GM12878 (cell line): ENCODE measurements around the gene SSBP3. TPM values are rescaled to one million over a fixed set of nuclear protein-coding genes. Genes with fewer than 3 reads are reported as not detected.

Experiments
- ATAC-seq: fragments of 200-7000 bp; cut with Tn5 transposase; 3 replicates; pipeline ENCODE4 v1.9.1; 2020; ENCODE audit warnings: mild to moderate bottlenecking, moderate library complexity
- BruUV-seq: library from RNA; stranded (reverse); fragments of 400-500 nt; replicated peaks from 2 replicates; lab custom pipeline; 2021; lab: Mats Ljungman, UMichigan
- CTCF ChIA-PET: fragments of 300-600 bp; sonication (Branson Sonifier 250); formaldehyde crosslinking; extraction: SDS; loops from one replicate; lab custom pipeline; 2021; ENCODE audit warnings: inconsistent platforms; lab: Yijun Ruan, JAX
- POLR2A ChIA-PET: fragments of 350-600 bp; formaldehyde crosslinking; extraction: SDS; loops from one replicate; lab custom pipeline; 2021; ENCODE audit warnings: inconsistent platforms; lab: Charles Lee
- RAD21 ChIA-PET: fragments of 300-600 bp; sonication (Branson Sonifier 250); formaldehyde crosslinking; loops from one replicate; lab custom pipeline; 2023; ENCODE audit warnings: antibody characterized with exemption; ENCODE audit not compliant: unreplicated experiment; lab: Charles Lee
- SMC1A ChIA-PET: fragments of 300-600 bp; sonication (Branson Sonifier 250); formaldehyde crosslinking; loops from one replicate; lab custom pipeline; 2023; ENCODE audit not compliant: unreplicated experiment, uncharacterized antibody; lab: Charles Lee
- DNase-seq: peaks from one replicate; pipeline ENCODE4 v3.0.0-alpha.2; 2011; ENCODE audit warnings: low read depth, low spot score
- FAIRE-seq: peaks from 3 replicates; lab custom pipeline; 2011; peaks lifted over from hg19 to GRCh38; lab: Jason Lieb, UNC
- H2AFZ ChIP-seq: 2 replicates; pipeline ENCODE4 v1.6.0; 2011; ENCODE audit warnings: low read depth, low read length, control low read depth; ENCODE audit not compliant: control insufficient read depth
- H3K27ac ChIP-seq: 2 replicates; pipeline ENCODE4 v1.5.1; 2011; ENCODE audit warnings: control low read depth; ENCODE audit not compliant: control insufficient read depth, insufficient read depth
- H3K27me3 ChIP-seq, 2 experiments: replicated peaks in 1 of 2; 2 replicates each; pipeline versions ENCODE4 v1.6.0 to v1.6.1; 2011; ENCODE audit warnings: low read length in 1 of 2; ENCODE audit not compliant: control insufficient read depth in 2 of 2, insufficient read depth in 2 of 2
- H3K36me3 ChIP-seq, 2 experiments: 2 replicates each; pipeline ENCODE4 v1.5.1; 2011; ENCODE audit warnings: low read length in 1 of 2; ENCODE audit not compliant: control insufficient read depth in 2 of 2, insufficient read depth in 2 of 2
- H3K4me1 ChIP-seq: 2 replicates; pipeline ENCODE4 v1.6.1; 2011; ENCODE audit warnings: mild to moderate bottlenecking, low read length, moderate library complexity, mixed read lengths; ENCODE audit not compliant: control insufficient read depth, insufficient read depth
- H3K4me2 ChIP-seq: 2 replicates; pipeline ENCODE4 v1.6.0; 2011; ENCODE audit warnings: control low read depth; ENCODE audit not compliant: control insufficient read depth, insufficient read depth
- H3K4me3 ChIP-seq: fragments of 200-600 bp; sonication (generic); 2 replicates; pipeline ENCODE4 v1.5.1; 2016
- H3K79me2 ChIP-seq: 2 replicates; pipeline ENCODE4 v1.6.0; 2011; ENCODE audit warnings: low read length; ENCODE audit not compliant: control insufficient read depth, insufficient read depth
- H3K9ac ChIP-seq: 2 replicates; pipeline ENCODE4 v1.8.0; 2011; ENCODE audit warnings: low read length, control low read depth, mixed read lengths; ENCODE audit not compliant: control insufficient read depth, insufficient read depth
- H3K9me3 ChIP-seq: replicated peaks from 3 replicates; pipeline ENCODE4 v1.5.1; 2011; ENCODE audit warnings: mild to moderate bottlenecking, low read length; ENCODE audit not compliant: control insufficient read depth, insufficient read depth
- H4K20me1 ChIP-seq: 2 replicates; pipeline ENCODE4 v1.6.0; 2011; ENCODE audit not compliant: control insufficient read depth, insufficient read depth
- BMI1 ChIP-seq: fragments of 450-650 bp; IDR thresholded peaks from 2 replicates; pipeline ENCODE4 v1.6.1; 2016; ENCODE audit warnings: mild to moderate bottlenecking, moderate library complexity, borderline replicate concordance
- POLR2AphosphoS5 ChIP-seq: IDR thresholded peaks from 2 replicates; pipeline ENCODE4 v1.6.1; 2011; ENCODE audit warnings: mild to moderate bottlenecking, low read length, inconsistent platforms
- ZNF622 ChIP-seq: fragments of 450-650 bp; IDR thresholded peaks from 2 replicates; pipeline ENCODE4 v1.6.1; 2017; ENCODE audit warnings: mild to moderate bottlenecking, inconsistent platforms
- WGBS: methylation state at CpG from one replicate; pipeline ENCODE4 v1.1.6; 2016; ENCODE audit warnings: low lambda C conversion rate; ENCODE audit not compliant: insufficient replicate concordance, insufficient coverage; ENCODE audit errors: missing lambda C conversion rate; 5-methylcytosine and 5-hydroxymethylcytosine counted together
- in situ Hi-C: fragments of 300-500 bp; cut with MboI; formaldehyde crosslinking; loops from 9 replicates; pipeline ENCODE4 v1.14.3; 2018; ENCODE audit warnings: mixed read lengths
- intact Hi-C: fragments of 100-400 bp; cut with micrococcal nuclease; formaldehyde crosslinking; loops from one replicate; pipeline ENCODE4 v1.14.2; 2022; ENCODE audit not compliant: unreplicated experiment
- polyA plus RNA-seq, 11 experiments: library from polyadenylated mRNA; depleted of rRNA in 4 of 11; unstranded in 6 of 11; stranded (reverse) in 5 of 11; fragments of >200 nt; fragmentation: Nextera tagmentation in 4 of 11; fragmentation: Illumina TruSeq in 1 of 11; extraction: Ambion mirVana in 4 of 11; extraction: Trizol in 1 of 11; gene quantifications; 1 replicate in 1 of 11; 2 replicates in 10 of 11; pipeline versions ENCODE4 v1.2.1 to v1.2.3, GENCODE V29; 2011 to 2016; ENCODE audit warnings: inconsistent platforms in 2 of 11, missing spikeins in 2 of 11, low read depth in 1 of 11
- total RNA-seq, 4 experiments: library from RNA; depleted of rRNA in 3 of 4; stranded (reverse); fragments of >200 nt in 3 of 4; fragmentation: Illumina TruSeq in 1 of 4; extraction: Trizol in 1 of 4; gene quantifications; 2 replicates each; pipeline versions ENCODE4 v1.2.1 to v1.2.3, GENCODE V29; 2013 to 2021
- TF ChIP-seq, protein P1 (sequence below): IDR thresholded peaks from 2 replicates; pipeline ENCODE4 v1.6.1; 2012; ENCODE audit warnings: low read depth, low read length, improper control_type of control experiment
- TF ChIP-seq, protein P2 (sequence below): fragments of 450-650 bp; formaldehyde crosslinking; IDR thresholded peaks from 2 replicates; pipeline ENCODE4 v1.5.0; 2022; ENCODE audit warnings: mild to moderate bottlenecking, missing genetic modification characterization
- TF ChIP-seq, protein P3 (sequence below): fragments of 450-650 bp; IDR thresholded peaks from 2 replicates; pipeline ENCODE4 v1.6.1; 2014; ENCODE audit warnings: mild to moderate bottlenecking

Gene SSBP3
- total and polyA plus RNA-seq, 10 of the 15 experiments (the other 5 are each of a cell fraction or from before 2014, with no cell fraction given) = 4.1 to 51.7 (median 17.1) TPM

DNA sequence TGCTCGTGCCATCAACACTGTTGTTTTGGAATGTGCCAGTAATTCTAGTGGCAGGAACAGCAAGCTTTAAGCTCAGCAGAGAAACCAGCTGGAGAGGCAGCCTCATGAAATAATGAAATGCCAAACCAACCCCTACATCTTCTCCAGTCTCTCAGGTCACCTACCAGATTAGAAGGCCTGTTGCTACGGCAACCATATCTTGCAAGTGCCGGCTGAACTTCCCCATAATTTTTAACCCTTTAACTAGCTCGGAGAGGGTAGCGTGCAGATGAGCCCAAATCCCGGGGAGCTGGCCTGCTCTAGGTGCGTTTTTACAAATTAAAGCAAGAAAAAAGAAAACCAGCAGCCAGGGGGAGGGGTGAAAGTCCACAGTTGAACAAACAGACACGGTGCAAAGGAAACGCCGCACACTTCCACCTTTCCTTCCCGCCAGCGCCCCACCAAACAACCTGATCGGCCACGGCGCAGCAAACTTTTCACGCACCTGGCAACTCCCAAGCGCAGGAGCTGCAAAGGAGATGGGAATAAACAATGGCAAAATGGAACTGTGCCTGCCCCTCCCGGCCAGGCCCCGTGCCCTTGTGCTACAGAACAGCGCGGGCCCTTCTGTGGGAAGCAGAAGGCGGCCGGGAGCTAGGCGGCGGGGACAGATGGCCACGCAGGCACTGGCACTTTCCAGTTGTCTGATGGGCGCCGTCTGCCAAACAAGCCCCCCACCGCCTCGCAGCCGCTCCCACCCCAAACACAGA, 50.1 kb downstream of the SSBP3 start:
- POLR2A ChIA-PET = interaction anchor here (0.8 to 1.8 kb wide), 3 partner anchors 15 to 51 kb away, joined by 4 to 11 read pairs (median 7); partner anchors contain the start of gene SSBP3
- no TSS peak for BruUV-seq
- Histone ChIP-seq H3K36me3 (peaks cover 0 to 6% of the 10 kb centered on the region in 2 experiments; a peak in 2 of 4 replicates), H3K4me3 (peak overlapping the region; percentile 34), H3K9ac (peak overlapping the region; percentile 43), H2AFZ (peak overlapping the region; percentile 11), H3K4me2 (peak overlapping the region; percentile 51), H3K27me3 (no peaks in the 10 kb centered on the region), H3K9me3 (no peaks in the 10 kb centered on the region), H3K4me1 (peaks cover 20% of the 10 kb centered on the region), H3K79me2 (peaks cover 27% of the 10 kb centered on the region), H4K20me1 (no peaks in the 10 kb centered on the region), H3K27ac (peak overlapping the region; percentile 66)
- no peak for DNase-seq
- peak; percentile 75 for FAIRE-seq
- intact Hi-C loops (loop anchor here (1.0 to 5.0 kb wide), 3 partner anchors 20 to 133 kb away; partner anchors contain the start of gene SSBP3), in situ Hi-C loops (no loop called here)
- TF ChIP-seq ZNF622 (no peak), BMI1 (peak; percentile 84)
- TF ChIP-seq, protein P1, sequence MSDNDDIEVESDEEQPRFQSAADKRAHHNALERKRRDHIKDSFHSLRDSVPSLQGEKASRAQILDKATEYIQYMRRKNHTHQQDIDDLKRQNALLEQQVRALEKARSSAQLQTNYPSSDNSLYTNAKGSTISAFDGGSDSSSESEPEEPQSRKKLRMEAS = 0 out of 2 replicates have a peak, but pooled peaks have one; percentile 1
- RAD21 ChIA-PET = interaction anchor here (1.2 to 2.3 kb wide), 5 partner anchors 21 to 133 kb away, joined by 3 to 8 read pairs (median 5); partner anchors contain the start of gene SSBP3
- 7% methylated on average over 31 of the region's 31 CpGs for WGBS
- SMC1A ChIA-PET = interaction anchor here (0.8 to 1.4 kb wide), 7 partner anchors 13 to 230 kb away, joined by 3 to 7 read pairs (median 3); partner anchors contain the start of gene SSBP3
- peak; percentile 63 for ATAC-seq
- CTCF ChIA-PET = interaction anchor here (0.7 to 1.4 kb wide), 2 partner anchors 45 to 83 kb away, joined by 3 to 5 read pairs; no protein-coding TSS in a partner anchor

DNA sequence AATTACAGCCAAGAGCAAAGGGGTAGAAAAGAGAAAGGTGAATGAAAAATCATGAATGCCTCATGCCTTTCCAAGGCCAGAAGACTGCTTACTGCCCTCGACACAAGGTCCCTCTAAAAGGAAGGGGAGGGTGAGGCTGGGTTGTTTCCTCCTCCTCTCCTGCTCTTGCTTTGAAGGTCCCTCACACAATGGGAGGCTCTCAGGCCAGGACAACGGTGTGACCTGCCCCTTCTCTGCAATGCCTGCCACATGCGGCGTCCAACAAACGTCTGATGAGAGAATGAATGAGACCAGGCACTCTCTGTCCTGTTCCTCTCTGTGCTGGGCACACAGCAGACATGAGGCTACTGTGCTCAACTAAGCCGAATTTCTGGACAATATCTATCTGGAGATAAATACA, 51.3 kb downstream of the SSBP3 start:
- POLR2A ChIA-PET = no interaction called here
- Histone ChIP-seq H2AFZ (no peak overlapping the region), H3K4me3 (no peak overlapping the region), H3K79me2 (peaks cover 24% of the 10 kb centered on the region), H3K4me1 (peaks cover 20% of the 10 kb centered on the region), H3K36me3 (peaks cover 0 to 6% of the 10 kb centered on the region in 2 experiments; a peak in 2 of 4 replicates), H4K20me1 (no peaks in the 10 kb centered on the region), H3K27me3 (no peaks in the 10 kb centered on the region), H3K9me3 (no peaks in the 10 kb centered on the region), H3K4me2 (no peak overlapping the region), H3K9ac (no peak overlapping the region; the same call in 1 of the 2 replicates), H3K27ac (no peak overlapping the region)
- no TSS peak for BruUV-seq
- no peak for ATAC-seq
- intact Hi-C loops = loop anchor here (5.0 kb wide), 1 partner anchor 52 kb away; the partner anchor contains the start of gene SSBP3
- CTCF ChIA-PET = no interaction called here
- DNase-seq = no peak
- WGBS = 86% methylated on average over 6 of the region's 6 CpGs
- RAD21 ChIA-PET = no interaction called here
- SMC1A ChIA-PET = interaction anchor here (0.9 to 1.2 kb wide), 2 partner anchors 28 to 42 kb away, joined by 3 to 7 read pairs; no protein-coding TSS in a partner anchor
- no peak for FAIRE-seq
- in situ Hi-C loops = no loop called here
- TF ChIP-seq, protein P2, sequence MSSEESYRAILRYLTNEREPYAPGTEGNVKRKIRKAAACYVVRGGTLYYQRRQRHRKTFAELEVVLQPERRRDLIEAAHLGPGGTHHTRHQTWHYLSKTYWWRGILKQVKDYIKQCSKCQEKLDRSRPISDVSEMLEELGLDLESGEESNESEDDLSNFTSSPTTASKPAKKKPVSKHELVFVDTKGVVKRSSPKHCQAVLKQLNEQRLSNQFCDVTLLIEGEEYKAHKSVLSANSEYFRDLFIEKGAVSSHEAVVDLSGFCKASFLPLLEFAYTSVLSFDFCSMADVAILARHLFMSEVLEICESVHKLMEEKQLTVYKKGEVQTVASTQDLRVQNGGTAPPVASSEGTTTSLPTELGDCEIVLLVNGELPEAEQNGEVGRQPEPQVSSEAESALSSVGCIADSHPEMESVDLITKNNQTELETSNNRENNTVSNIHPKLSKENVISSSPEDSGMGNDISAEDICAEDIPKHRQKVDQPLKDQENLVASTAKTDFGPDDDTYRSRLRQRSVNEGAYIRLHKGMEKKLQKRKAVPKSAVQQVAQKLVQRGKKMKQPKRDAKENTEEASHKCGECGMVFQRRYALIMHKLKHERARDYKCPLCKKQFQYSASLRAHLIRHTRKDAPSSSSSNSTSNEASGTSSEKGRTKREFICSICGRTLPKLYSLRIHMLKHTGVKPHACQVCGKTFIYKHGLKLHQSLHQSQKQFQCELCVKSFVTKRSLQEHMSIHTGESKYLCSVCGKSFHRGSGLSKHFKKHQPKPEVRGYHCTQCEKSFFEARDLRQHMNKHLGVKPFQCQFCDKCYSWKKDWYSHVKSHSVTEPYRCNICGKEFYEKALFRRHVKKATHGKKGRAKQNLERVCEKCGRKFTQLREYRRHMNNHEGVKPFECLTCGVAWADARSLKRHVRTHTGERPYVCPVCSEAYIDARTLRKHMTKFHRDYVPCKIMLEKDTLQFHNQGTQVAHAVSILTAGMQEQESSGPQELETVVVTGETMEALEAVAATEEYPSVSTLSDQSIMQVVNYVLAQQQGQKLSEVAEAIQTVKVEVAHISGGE (CRISPR knock-in tag) = no peak
- TF ChIP-seq, protein P3, sequence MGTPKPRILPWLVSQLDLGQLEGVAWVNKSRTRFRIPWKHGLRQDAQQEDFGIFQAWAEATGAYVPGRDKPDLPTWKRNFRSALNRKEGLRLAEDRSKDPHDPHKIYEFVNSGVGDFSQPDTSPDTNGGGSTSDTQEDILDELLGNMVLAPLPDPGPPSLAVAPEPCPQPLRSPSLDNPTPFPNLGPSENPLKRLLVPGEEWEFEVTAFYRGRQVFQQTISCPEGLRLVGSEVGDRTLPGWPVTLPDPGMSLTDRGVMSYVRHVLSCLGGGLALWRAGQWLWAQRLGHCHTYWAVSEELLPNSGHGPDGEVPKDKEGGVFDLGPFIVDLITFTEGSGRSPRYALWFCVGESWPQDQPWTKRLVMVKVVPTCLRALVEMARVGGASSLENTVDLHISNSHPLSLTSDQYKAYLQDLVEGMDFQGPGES = no peak
- TF ChIP-seq POLR2AphosphoS5 = no peak
